GM15510 (cell line): ENCODE measurements around the gene FOXN3.

Source experiments
- POLR2A ChIP-seq: IDR thresholded peaks from 3 replicates; pipeline ENCODE4 v1.6.1; 2011; ENCODE audit warnings: borderline replicate concordance; ENCODE audit not compliant: insufficient read length; ENCODE audit errors: extremely low read depth

The FOXN3 gene

GRCh38 chr14:89290813-89291212, 126.2 kb downstream of the FOXN3 start:
- no peak for TF ChIP-seq POLR2A

DNA sequence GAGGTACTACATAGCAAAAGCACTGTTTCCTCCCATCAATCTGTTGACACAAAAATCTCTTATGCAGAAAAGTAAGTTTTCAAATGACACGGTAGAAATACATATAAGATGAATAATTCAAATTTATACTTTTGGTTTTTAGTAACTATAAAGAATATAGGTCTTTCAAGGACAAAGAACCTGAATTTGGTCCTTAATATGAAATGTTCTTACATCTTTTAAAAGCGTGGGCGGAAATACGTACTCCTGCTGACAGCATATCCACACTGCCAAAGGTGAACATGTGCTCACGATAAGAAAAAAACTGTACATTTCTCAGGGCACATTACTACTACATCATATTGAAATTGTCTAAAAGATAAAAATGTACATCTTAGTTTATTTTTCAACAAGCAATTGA, 127.6 kb downstream of the FOXN3 start:
- no peak for TF ChIP-seq POLR2A

DNA sequence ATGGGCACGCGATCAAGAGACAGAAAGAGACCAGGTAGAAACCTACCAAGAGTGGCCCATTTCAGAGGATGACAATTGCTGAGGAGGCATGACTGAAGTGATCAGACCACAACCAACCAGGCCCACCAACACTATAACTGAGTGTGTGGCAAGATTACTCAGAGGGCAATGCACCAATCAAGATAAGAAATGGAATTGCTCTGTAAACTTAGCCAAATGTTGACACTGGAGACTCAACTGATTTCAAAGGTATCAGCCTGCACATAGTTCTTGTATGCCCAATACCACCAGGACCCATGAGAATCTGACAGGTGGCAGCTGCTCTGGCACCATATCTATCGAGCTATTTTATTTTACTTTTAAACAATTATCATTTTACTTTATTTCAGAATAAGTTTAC, 128.9 kb downstream of the FOXN3 start:
- TF ChIP-seq POLR2A = no peak

GRCh38 chr14:89284333-89285058, 132.5 kb downstream of the FOXN3 start:
- no peak for TF ChIP-seq POLR2A

DNA sequence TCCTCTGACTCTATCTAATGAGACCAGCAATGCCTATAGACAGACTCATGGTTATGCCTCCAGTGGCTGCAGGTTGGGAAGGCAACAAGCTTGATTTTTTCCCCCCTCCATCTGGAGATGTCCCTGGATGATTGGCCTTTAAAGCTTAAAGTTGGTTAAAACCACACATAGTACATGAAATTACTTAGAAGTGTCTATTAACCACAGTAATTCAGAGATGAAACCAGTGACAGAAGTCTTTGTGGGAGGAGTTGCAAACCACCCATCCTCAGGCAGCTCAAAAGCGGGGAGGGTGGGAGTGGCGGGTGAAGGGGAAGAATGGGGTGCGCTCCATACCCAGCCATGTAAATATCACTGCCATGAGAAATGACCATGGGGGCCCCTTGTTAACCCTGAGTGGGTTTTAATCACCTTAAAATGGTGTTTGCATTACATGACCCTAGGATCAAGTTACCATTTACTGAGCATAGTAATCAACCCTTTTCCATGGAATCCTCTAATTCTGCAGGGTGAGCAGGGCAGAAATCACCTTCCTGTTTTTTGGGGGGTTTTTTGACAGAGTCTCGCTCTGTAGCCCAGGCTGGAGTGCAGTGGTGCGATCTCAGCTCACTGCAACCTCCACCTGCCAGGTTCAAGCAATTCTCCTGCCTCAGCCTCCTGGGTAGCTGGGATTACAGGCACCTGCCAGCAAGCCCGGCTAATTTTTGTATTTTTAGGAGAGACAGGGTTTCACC, 133.5 kb downstream of the FOXN3 start:
- TF ChIP-seq POLR2A = no peak

DNA sequence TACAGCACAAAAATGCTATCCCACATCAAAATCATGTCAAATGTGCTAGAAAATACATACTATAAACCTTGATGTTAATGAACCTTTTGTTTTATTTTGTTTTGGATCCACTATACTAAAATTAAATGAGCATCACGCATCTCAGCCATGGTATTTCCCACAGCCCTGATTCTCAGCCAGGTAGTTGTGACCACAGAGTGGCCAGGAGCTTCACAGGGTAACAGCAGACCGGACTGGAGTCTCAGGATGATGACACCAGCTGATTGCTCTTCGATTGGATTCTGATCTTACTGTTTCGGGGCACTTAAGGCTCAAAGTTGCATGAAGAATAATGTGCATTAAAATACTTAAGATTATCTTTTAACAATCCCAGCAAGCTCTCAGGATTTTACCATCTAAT, 134.8 kb downstream of the FOXN3 start:
- TF ChIP-seq POLR2A = no peak

DNA sequence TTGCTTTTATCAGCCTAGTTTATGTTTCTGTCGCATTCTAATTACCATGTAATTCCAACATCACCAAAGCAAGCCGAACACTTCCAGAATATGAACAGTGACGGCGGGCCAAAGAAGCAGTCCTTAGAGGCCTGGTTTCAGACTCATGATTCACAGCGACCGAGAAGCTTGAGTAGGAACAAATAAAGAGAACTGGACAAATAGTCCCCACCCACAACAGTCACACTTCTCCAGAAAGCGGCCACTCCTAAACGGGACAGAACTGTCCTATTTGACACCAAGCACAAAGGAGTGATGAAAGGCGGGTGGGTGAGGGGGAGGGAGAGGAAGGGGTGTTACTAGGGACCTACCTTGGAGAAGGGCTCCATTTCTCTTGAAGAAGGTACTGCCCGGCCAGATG, 136.4 kb downstream of the FOXN3 start:
- no peak for TF ChIP-seq POLR2A

DNA sequence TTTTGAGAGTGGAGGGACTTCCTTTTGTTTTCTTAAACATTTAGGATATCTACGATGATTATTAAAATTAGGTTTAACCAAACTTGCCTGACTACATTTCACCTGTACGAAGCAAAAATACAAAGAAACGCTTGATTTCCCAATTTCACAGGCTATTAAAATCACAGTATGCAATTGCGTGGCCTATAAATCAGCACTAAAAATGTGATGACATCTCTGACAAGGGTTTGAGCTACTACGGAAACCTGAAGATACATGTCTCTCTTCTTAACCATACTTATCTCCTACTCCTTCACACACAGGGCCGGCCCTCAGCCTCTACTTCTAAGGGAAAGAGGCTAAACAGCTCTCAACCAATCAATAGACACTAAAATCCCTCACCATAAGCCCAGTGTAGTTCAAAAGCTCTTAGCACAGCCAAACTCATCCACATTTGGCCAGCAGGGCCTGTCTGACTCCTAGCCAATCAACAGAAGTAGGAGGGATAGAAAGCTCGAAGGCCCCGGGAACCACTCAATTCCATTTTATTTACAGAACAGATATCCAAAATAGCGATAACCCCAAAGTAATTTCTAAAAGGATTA, 137.3 kb downstream of the FOXN3 start:
- TF ChIP-seq POLR2A = no peak

DNA sequence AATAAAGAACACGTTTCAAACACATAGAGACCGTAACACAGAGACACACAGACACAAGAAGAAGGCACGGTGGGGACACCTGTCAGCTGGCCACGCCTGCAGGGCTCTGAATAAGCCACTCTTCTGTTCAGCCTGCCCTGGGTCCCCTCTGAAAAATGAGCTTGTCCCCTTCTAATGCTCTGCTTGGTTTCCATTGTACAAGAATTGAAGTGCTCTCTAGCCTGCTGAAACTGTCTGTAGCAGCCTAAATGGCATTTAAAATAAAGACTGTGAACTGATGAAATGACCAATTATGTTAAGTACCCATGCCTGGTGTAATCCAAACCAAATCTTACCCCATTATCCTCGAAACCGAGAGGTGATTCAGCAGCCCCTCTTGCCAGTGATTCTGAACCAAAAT, 139.8 kb downstream of the FOXN3 start:
- no peak for TF ChIP-seq POLR2A

- TF ChIP-seq POLR2A = peak; percentile 28
Measured at GRCh38 chr14:89276424-89276975, 140.5 kb downstream of the FOXN3 start.

- no peak for TF ChIP-seq POLR2A
Measured at GRCh38 chr14:89270439-89271227, 146.4 kb downstream of the FOXN3 start.

GRCh38 chr14:89269404-89269803, 147.6 kb downstream of the FOXN3 start:
- no peak for TF ChIP-seq POLR2A

- TF ChIP-seq POLR2A = no peak
Measured at GRCh38 chr14:89268514-89268913, 148.5 kb downstream of the FOXN3 start.

- TF ChIP-seq POLR2A = no peak
Measured at GRCh38 chr14:89267656-89268055, 149.4 kb downstream of the FOXN3 start.

- no peak for TF ChIP-seq POLR2A
Measured at GRCh38 chr14:89267163-89267562, 149.9 kb downstream of the FOXN3 start.
